ENCODE measurements around the gene MVD.

Gene MVD, protein sequence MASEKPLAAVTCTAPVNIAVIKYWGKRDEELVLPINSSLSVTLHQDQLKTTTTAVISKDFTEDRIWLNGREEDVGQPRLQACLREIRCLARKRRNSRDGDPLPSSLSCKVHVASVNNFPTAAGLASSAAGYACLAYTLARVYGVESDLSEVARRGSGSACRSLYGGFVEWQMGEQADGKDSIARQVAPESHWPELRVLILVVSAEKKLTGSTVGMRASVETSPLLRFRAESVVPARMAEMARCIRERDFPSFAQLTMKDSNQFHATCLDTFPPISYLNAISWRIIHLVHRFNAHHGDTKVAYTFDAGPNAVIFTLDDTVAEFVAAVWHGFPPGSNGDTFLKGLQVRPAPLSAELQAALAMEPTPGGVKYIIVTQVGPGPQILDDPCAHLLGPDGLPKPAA

DNA sequence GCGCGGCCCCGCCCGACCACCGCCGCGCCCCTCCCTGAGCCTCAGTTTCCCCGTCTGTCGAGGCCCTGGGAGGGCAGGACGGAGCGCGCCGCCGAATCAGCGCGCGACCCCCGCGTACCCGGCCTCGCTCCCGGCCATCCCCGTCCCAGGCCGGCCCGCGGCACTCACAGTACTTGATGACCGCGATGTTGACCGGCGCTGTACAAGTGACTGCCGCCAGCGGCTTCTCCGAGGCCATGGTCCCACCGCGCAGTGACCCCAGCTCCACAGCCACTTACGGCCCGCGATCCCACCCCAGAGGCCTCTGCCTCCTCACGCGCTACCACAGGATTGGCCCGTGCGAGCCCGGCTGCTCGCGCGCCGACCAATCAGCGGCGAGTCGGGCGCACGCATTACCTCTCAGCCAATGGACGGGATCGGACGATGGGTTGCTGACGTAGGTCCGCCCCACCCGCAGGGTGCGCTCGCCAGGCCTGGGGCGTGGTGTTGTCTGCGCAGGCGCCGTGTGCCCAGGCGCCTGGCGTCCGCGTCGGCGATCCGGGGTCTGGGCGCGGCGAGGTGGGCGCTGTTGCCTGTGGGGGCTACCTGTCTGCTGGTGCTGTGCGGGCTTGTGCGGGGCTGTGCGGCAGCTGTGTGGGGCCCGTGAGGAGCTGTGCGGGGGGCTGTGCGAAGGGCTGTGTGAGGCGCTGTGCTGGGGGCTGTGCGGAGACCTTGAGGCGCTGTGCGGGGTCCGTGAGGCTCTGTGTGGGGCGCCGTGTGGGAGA lies at the start of gene MVD:
MVD (minus strand) TSS at position 249 of the 764 bp plus-strand sequence; CDS start at position 238, 11 bp downstream.
- in situ Hi-C loops (cut with MboI; ENCODE audit: low pct_unique_long_range_greater_than_20kb, low sequenced_read_pairs, unreplicated experiment), result no loop called here
- TF ChIP-seq, protein P1, sequence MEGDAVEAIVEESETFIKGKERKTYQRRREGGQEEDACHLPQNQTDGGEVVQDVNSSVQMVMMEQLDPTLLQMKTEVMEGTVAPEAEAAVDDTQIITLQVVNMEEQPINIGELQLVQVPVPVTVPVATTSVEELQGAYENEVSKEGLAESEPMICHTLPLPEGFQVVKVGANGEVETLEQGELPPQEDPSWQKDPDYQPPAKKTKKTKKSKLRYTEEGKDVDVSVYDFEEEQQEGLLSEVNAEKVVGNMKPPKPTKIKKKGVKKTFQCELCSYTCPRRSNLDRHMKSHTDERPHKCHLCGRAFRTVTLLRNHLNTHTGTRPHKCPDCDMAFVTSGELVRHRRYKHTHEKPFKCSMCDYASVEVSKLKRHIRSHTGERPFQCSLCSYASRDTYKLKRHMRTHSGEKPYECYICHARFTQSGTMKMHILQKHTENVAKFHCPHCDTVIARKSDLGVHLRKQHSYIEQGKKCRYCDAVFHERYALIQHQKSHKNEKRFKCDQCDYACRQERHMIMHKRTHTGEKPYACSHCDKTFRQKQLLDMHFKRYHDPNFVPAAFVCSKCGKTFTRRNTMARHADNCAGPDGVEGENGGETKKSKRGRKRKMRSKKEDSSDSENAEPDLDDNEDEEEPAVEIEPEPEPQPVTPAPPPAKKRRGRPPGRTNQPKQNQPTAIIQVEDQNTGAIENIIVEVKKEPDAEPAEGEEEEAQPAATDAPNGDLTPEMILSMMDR (IDR thresholded peaks at IDR 0.05; ENCODE audit: extremely low read depth, insufficient read depth, missing control alignments), result no peak
- peak; percentile 100 for DNase-seq (ENCODE audit: low spot score)

DNA sequence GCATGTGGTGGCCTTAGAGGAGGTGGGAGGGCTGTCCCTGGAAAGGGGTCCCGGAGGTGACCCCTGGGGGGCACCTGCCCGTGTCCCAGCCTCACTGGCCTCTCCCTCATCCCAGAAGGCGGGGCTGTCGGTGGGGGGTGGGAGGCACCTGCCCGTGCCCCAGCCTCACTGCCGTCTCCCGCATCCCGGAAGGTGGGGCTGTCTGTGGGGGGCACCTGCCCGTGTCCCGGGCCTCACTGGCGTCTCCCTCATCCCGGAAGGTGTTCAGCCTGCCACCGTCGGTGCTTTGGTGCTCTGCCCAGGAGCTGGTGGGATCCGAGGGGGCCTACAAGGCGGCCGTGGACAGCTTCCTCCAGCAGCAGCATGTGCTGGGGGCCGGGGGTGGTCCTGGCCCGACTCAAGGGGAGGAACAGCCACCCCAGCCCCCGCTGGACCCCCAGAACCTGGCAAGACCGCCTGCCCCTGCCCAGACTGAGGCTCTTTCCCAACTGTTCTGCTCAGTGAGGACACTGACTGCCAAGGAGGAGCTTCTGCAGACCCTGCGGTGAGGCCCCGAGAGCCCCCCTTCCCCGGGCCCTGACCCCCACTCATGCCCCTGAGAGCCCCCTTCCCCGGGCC lies 49.6 kb upstream of the MVD start:
- TF ChIP-seq, protein P1 (IDR thresholded peaks at IDR 0.05; ENCODE audit: extremely low read depth, insufficient read depth, missing control alignments), result no peak
- no peak for DNase-seq (ENCODE audit: low spot score)
- in situ Hi-C loops (cut with MboI; ENCODE audit: low pct_unique_long_range_greater_than_20kb, low sequenced_read_pairs, unreplicated experiment), result no loop called here

DNA sequence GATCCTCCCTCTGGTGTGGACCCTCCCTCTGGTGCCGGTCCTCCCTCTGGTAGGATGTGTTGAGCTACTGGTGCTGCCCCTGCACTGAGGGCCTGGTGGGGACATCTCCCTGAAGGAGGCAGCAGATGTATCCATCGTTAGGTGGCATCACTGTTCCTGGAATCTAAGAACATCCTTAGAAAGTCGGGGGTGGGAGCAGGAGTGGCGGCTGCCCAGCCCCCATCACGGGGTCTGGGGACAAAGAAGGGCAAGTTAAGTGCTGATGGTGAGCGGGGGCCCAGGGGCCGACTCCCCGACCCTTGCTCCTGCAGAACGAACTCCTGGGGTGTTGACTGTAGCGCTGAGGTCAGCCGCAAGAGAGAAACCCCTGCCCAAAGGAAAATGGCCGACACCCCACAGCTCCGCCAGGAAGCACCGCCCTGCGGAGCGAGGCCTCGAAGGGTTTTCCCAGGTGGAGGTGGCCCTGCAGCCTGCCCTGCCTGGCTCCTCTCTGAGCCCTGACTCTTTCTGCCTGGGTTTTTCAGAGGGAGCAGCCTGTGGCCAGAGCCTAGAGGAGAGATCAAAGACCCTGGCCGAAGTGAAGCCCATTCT lies 49.0 kb upstream of the MVD start:
- TF ChIP-seq, protein P1 (IDR thresholded peaks at IDR 0.05; ENCODE audit: extremely low read depth, insufficient read depth, missing control alignments), result no peak
- in situ Hi-C loops (cut with MboI; ENCODE audit: low pct_unique_long_range_greater_than_20kb, low sequenced_read_pairs, unreplicated experiment), result no loop called here
- no peak for DNase-seq (ENCODE audit: low spot score)

DNA sequence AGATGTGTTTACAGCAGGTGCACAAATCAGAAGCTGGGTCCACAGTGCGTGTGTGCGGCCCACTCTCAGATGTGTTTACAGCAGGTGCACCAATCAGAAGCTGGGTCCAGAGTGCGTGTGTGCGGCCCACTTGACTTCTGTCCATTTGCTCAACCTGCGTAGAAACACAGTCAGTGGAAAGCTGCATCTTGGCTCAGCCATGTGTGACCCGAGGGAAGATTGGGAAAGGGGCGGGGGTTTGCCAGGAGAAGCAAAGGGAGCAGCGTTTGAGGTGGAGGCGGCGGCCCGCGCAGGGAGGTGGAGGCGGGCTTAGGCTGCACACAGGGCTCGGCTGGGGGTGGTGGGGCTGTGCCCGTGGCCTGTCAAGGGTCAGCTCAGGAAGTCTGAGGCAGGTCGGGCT lies 47.7 kb upstream of the MVD start:
- in situ Hi-C loops (cut with MboI; ENCODE audit: low pct_unique_long_range_greater_than_20kb, low sequenced_read_pairs, unreplicated experiment), result no loop called here
- DNase-seq (ENCODE audit: low spot score), result no peak
- TF ChIP-seq, protein P1 (IDR thresholded peaks at IDR 0.05; ENCODE audit: extremely low read depth, insufficient read depth, missing control alignments), result no peak

DNA sequence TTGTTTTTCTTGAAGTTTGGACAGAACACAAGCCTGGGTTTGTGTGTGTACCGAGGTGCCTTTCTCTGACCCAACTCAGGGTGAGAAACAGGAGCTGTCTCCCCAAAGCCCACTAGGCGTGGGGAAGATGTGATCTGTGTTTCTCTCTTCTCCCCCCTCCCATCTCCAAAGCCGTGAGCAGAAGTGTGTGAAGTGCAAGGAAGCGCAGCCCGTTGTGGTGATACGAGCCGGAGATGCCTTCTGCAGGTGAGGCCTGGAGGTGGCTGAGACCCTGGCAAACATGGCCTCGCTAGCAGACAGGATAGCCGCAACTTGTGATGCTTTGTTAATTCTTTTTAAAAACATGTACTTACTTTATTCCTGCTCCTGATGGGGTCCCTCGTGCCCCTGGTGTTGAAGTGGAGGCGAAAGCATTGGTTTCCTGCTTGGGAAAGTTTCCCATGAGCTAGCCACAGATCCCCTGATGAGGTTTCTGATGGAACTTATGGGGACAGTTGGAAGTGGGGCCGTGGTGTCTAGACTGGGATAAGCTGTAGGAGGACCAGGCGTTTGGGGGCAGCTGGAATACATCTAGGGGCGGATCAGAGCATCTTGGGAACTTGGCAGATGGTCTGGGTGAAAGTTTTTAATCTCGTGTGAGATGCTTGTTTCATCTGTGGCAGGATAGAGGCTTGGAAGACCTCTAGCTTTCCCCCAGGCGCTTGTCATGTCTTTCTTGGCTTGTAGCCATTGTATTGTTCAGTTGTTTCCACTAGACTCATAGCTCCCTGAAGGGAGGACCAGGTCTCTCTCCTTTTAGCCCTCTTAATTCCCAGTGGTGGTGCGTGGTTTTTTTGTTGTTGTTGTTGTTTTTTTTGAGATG lies 44.3 kb upstream of the MVD start:
- DNase-seq (ENCODE audit: low spot score), result no peak
- in situ Hi-C loops (cut with MboI; ENCODE audit: low pct_unique_long_range_greater_than_20kb, low sequenced_read_pairs, unreplicated experiment), result no loop called here
- TF ChIP-seq, protein P1 (IDR thresholded peaks at IDR 0.05; ENCODE audit: extremely low read depth, insufficient read depth, missing control alignments), result no peak

Data from GM13977 (cell line).